RWPE1 (cell line): ENCODE measurements around the gene SEMG1.

Experiments used
- CTCF ChIA-PET: fragments of 350-600 bp; sonication (Branson Sonifier 250); formaldehyde crosslinking; extraction: SDS; loops from one replicate; lab custom pipeline; 2021; lab: Yijun Ruan, JAX
- POLR2A ChIA-PET: fragments of 400-600 bp; formaldehyde crosslinking; extraction: SDS; loops from one replicate; lab custom pipeline; 2020; ENCODE audit warnings: antibody characterized with exemption; ENCODE audit not compliant: low non-redundant PET; lab: Yijun Ruan, JAX
- DNase-seq: peaks from one replicate; pipeline ENCODE4 v3.0.0; 2012; ENCODE audit warnings: low spot score
- H3K27ac ChIP-seq: fragments of 450-650 bp; 2 replicates; pipeline ENCODE4 v1.5.1; 2017
- TF ChIP-seq, protein P1 (sequence below): fragments of 450-650 bp; conservative IDR thresholded peaks from 2 replicates; pipeline ENCODE4 v1.5.1; 2017; ENCODE audit warnings: low read depth, mild to moderate bottlenecking

Gene SEMG1

DNA sequence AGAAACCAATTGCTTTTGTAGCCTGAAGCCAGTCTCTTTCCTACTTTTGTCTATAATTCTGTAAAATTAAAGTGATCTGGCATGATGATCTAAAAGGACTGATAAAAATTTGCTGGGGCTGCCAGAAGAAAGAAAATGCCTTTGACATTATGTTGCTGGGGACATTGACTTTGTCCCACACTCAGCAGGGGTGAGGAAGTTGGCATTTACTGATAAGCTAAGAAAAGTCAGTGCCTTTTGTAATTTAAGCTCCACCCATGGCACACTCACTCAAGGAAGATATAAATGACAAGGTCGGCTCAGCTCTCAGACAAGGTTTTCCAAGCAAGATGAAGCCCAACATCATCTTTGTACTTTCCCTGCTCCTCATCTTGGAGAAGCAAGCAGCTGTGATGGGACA lies at the start of gene SEMG1:
TSS of gene SEMG1 (plus strand) at position 309 of the 400 bp plus-strand sequence. CDS start at position 330, 21 bp downstream.
- DNase-seq: no peak
- ChIA-PET POLR2A (no interaction called here), CTCF (no interaction called here)
- no peak within 1 kb of the TSS for H3K27ac ChIP-seq
- TF ChIP-seq, protein P1, sequence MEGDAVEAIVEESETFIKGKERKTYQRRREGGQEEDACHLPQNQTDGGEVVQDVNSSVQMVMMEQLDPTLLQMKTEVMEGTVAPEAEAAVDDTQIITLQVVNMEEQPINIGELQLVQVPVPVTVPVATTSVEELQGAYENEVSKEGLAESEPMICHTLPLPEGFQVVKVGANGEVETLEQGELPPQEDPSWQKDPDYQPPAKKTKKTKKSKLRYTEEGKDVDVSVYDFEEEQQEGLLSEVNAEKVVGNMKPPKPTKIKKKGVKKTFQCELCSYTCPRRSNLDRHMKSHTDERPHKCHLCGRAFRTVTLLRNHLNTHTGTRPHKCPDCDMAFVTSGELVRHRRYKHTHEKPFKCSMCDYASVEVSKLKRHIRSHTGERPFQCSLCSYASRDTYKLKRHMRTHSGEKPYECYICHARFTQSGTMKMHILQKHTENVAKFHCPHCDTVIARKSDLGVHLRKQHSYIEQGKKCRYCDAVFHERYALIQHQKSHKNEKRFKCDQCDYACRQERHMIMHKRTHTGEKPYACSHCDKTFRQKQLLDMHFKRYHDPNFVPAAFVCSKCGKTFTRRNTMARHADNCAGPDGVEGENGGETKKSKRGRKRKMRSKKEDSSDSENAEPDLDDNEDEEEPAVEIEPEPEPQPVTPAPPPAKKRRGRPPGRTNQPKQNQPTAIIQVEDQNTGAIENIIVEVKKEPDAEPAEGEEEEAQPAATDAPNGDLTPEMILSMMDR: no peak

GRCh38 chr20:45157962-45158361 lies 48.9 kb upstream of the SEMG1 start:
- no peak overlapping the region for H3K27ac ChIP-seq
- CTCF ChIA-PET: interaction anchor here (1.0 to 1.3 kb wide), 2 partner anchors 19 to 20 kb away, joined by 3 to 4 read pairs; no protein-coding TSS in a partner anchor
- DNase-seq: peak; percentile 89
- POLR2A ChIA-PET: interaction anchor here (0.9 kb wide), 1 partner anchor 18 kb away, joined by 3 read pairs; no protein-coding TSS in a partner anchor
- TF ChIP-seq, protein P1: no peak

DNA sequence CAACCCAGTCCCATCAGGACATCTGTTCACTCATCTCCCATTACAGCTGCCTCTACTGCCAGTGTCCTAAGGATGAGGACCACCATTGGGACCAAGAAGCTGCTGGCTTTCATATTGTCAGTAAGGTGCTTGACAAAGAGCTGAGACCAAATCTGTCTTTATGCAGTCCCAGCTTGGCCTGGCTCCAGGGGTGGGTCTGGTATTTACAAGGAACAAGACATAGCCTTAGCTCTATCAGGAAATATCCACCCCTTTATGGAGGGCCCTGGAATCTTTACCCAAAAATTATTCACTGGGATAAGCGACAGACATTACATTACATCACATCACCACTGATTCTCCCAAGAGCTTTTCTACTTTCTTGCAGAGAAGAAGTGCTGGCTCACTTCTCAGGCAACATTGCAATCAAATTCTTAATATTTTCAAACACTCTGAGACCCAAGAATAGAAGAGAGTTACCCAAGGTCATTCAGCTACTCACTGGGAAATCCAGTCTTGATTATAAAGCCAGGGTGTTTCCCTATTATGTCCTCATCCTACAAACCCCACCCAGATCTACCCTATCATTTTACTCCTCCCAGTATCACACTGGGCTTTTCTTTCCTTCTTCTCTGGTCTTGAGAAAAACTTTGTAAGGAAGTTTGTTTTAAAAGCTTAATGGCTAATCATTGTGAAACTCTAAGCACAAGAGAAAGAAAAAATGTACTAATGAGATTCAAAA lies 43.6 kb upstream of the SEMG1 start:
- no peak for DNase-seq
- ChIA-PET CTCF (interaction anchor here (0.6 to 2.6 kb wide), 5 partner anchors 25 to 149 kb away, joined by 3 to 15 read pairs (median 4); no protein-coding TSS in a partner anchor), POLR2A (no interaction called here)
- H3K27ac ChIP-seq: no peak overlapping the region
- TF ChIP-seq, protein P1: no peak

- ChIA-PET CTCF (interaction anchor here (0.6 kb wide), 1 partner anchor 121 kb away, joined by 4 read pairs; no protein-coding TSS in a partner anchor), POLR2A (no interaction called here)
- DNase-seq: no peak
- TF ChIP-seq, protein P1: no peak
- no peak overlapping the region for H3K27ac ChIP-seq
These were observed 41.9 kb upstream of the SEMG1 start for GRCh38 chr20:45164906-45165305.

- TF ChIP-seq, protein P1: no peak
- ChIA-PET POLR2A (no interaction called here), CTCF (interaction anchor here (0.6 kb wide), 1 partner anchor 63 kb away, joined by 3 read pairs; no protein-coding TSS in a partner anchor)
- DNase-seq: peak; percentile 42
- H3K27ac ChIP-seq: no peak overlapping the region
These were observed 33.3 kb upstream of the SEMG1 start for GRCh38 chr20:45173522-45173921.

DNA sequence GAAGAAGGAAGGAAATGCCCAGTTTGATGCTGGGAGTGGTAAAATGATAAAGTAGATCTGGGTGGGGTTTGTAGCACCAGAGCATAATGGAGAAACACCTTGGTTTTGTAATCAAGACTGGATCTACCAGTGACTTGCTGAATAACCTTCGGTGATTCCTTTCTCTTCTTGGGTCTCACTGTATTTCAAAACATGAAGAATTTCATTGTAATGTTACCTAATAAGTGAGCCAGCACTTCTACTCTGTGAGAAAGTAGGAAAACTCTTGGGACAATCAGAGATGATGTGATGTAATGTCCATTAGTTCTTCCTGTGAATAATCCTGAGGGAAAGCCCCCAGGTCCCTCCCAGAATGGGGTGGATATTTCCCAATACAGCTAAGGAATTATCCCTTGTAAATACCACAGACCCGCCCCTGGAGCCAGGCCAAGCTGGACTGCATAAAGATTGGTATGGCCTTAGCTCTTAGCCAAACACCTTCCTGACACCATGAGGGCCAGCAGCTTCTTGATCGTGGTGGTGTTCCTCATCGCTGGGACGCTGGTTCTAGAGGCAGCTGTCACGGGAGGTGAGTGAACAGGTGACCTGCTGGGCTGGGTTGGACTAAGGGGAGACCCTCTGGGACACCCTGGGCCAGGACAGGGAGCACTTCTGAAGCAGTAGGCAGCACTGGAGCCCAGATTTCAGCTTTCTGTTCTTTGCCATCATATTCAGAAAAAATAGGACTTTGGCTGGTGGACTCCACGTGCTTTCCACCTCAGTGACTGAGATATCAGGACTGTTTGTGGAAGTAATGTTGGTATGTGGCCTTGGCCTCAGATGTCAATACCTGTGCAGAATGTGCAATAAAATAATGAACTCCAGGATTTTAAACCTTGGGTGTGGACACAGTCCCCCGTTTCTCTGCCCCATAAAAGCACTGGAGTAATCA lies 32.1 kb upstream of the SEMG1 start, which contains the start of gene PI3:
TSS of gene PI3 (plus strand) at position 469 of the 931 bp plus-strand sequence. CDS start at position 490, 21 bp downstream.
- peak within 1 kb of the TSS; percentile 66 for H3K27ac ChIP-seq
- TF ChIP-seq, protein P1: no peak
- POLR2A ChIA-PET: interaction anchor here (1.2 kb wide), 1 partner anchor 78 kb away, joined by 3 read pairs; no protein-coding TSS in a partner anchor
- CTCF ChIA-PET: interaction anchor here (0.6 to 0.7 kb wide), 2 partner anchors 39 to 104 kb away, joined by 3 to 4 read pairs; no protein-coding TSS in a partner anchor
- peak; percentile 98 for DNase-seq
